Stimulated activated CD4-positive, alpha-beta T cell treated with anti-CD3 and anti-CD28 coated beads, TNF-alpha, amount 100 ng/mL, for 48 hours (primary cell): ENCODE results near the gene RAD51AP1.

Experiments
- DNase-seq, 3 donors: peaks; one replicate each; pipeline ENCODE4 v3.0.0-alpha.2; 2020; ENCODE audit warnings: low read depth in 3 of 3

The RAD51AP1 gene

DNA sequence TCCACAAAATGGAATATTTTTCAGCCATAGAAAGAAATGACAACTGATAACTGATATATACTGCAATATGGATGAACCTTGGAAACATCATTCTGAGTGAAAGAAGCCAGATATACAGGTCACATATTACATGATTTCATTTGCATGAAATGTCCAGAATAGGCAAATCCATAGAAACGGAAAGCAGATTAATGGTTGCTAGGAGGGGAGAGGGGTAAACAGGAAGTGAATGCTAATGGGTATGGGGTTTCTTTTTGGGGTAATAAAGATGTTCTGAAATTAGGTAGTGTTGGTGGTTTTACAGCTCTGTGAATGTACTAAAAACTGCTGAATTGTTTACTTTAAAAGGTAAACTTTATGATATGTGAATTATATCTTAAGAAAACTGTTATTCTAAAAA lies 6.5 kb downstream of the RAD51AP1 start:
- DNase-seq, result no peak

DNA sequence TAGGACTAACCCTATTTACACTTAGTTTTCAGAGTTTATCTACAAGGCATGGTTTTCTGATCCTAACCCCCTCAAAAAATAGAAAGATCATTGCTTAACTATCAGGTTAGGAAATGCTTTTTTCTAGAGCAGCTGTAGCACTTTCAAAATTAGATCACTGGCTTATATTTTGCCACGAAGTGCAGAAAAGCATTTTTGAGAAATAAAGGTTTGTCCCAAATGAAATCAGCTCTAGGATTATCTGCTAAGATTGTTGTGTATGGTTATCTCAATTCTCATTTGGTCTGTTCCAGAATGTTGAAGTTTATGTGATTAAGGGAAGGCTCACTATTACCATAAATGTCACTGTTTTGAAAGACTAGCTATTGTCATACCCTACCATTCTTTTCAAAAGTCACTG lies 13.5 kb downstream of the RAD51AP1 start:
- no peak for DNase-seq

- DNase-seq, result no peak
Measured at GRCh38 chr12:4553943-4554342, 15.3 kb downstream of the RAD51AP1 start.

DNA sequence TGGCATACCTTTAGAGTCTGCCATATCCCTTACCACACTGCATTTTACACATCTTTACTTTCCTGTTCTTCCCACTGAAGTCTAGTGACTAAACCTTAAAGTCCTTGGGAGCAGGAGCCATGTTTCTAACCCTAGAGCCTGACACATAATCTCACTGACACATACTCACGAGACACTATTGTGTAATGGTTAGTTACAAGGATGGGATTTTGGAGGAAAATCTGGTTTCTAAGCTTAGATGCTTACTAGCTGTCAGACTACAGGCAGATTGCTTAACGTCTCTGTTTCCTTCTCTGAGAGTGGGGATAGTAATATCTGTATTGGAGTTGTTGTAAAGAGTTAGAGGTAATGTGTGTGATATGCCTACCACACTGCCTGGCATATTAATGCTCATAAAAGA lies 17.1 kb downstream of the RAD51AP1 start:
- DNase-seq, result no peak

GRCh38 chr12:4556735-4557530 lies 18.2 kb downstream of the RAD51AP1 start:
- no peak for DNase-seq

GRCh38 chr12:4557586-4557985 lies 18.9 kb downstream of the RAD51AP1 start:
- DNase-seq, result no peak

DNA sequence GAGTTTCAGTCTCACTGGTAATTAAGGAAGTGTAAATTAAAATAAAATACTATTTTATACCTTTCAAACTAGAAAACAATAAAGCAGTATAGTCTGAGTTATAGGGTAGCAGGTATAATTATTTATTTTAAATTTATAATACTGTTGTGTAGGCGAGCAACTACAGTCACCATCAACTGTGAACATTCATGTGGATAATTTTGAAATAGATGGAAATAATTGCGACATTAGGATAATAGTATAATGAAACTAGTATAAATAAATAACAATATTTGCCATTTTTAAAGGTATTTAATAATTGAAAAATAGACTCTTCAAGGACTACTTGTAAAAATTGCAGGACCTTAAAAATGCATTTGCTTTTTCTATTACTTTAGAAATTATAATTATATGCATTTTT lies 19.5 kb downstream of the RAD51AP1 start:
- no peak for DNase-seq

DNA sequence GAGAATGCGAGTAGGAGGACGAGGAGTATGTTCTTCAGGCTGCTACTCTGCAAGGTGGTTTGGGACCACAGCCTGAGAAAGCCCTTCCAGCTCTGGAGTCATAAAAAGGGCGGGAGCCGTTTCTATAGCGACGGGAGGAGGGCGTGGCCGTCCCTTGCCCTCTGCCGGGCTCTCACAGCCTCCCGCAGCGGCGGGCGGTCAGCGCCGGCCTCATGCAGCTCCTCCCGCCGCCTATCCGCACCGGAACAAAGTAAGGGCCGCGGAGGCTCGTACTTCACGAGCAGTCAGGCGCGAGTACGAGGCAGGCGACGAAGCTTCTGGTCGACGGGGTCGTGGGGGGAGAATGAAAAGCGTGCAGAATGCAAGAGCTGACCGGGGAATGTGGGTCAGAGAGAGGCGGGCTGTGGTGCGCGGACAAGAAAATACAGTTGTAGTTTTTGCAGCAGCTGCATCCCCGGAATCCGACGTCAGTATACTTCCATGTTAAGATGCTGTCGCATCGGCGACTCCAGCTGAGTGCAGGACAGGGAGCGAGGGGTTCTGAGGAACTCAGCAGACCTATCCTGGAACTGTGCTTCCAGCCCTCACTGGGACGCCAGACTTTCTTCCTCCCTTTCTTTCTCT lies 23.5 kb downstream of the RAD51AP1 start, which contains the start of gene DYRK4:
TSS of gene DYRK4 (plus strand) at position 175 of the 624 bp plus-strand sequence. CDS start at position 213, 38 bp downstream.
- no peak for DNase-seq

GRCh38 chr12:4563336-4563735 lies 24.6 kb downstream of the RAD51AP1 start:
- no peak for DNase-seq

GRCh38 chr12:4564818-4565217 lies 26.1 kb downstream of the RAD51AP1 start:
- DNase-seq, result no peak

DNA sequence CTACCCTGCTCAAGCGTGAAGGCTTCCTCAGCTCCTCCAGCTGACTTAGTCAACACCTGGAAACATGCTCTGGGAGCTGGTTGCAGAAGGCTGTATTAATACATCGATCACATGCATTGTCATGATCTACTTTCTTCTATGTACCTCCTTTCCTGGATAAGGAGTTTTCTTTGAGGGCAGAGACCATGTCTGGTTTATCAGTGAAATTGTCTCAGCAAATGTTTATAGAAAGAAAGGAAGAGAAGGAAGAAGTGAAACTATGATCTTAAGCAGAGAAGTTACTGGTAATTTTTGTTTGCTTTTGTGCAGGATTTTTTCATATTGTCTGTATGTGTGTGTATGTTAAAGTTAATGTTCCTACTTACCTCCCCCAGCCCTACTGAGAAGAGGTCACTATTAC lies 27.8 kb downstream of the RAD51AP1 start:
- DNase-seq, result no peak

GRCh38 chr12:4567073-4567881 lies 28.6 kb downstream of the RAD51AP1 start:
- no peak for DNase-seq

- DNase-seq, result no peak
Measured at GRCh38 chr12:4569261-4569660, 30.6 kb downstream of the RAD51AP1 start.

DNA sequence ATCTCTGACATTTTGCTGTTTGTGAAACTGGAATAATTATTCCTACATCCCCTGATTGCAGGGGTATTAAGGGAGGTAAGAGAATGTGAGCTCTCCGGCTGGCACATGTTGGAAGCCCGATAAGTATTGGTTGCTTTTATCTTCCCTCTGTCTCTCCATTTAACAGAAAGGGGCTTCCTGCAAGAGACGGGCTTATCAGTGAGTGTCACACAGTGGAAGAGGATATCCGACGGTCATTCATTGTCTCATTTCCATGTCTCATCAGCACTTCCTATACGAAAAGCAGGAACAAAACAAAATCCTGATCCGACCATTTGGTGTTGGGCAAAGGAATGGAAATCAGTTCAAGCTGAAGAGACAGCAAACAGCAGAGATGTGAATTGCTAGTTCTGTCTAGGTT lies 34.0 kb downstream of the RAD51AP1 start:
- no peak for DNase-seq

- DNase-seq, result no peak
Measured at GRCh38 chr12:4579305-4580102, 40.8 kb downstream of the RAD51AP1 start.

DNA sequence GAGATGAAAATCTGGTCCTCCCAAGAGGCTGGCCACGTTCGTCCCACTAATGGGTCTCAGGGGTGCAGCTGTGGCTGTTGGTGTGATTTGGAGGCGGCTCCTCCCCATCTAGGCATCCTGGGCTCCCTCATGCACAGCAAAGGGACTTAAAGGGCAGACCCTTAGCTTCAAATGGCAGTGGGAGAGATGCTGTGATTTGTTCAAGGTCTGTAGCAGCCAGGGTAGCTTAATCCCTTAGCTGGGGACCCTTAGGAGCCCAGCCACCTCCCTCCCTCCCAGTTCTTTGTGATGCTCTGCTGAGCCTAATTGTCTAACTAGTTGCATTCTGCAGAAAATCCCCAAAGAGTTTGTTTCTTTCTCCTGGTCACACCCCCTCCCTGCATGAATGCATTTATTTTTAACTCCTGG lies 41.6 kb downstream of the RAD51AP1 start:
- DNase-seq, result no peak

GRCh38 chr12:4584281-4584680 lies 45.6 kb downstream of the RAD51AP1 start:
- no peak for DNase-seq

DNA sequence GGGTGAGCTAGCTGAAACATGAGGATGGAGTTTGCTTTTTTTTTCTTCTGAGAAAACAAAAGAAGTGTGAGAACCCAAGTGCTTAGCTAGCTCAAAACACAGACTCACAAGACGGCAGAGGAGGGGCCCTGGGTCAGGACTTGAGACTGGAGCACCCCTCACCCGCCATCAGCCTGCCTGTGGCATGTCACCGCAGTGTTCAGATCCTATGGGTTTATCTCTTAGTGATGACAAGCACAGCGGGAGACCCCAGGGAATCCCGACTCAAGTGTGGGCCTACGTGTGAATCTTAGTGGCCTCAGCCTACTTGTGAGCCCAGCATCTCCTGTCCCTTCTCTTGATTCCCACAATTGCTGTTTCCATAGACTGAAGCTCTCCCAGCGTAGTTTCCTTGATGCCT lies 46.2 kb downstream of the RAD51AP1 start:
- no peak for DNase-seq

GRCh38 chr12:4586500-4586899 lies 47.8 kb downstream of the RAD51AP1 start:
- no peak for DNase-seq

DNA sequence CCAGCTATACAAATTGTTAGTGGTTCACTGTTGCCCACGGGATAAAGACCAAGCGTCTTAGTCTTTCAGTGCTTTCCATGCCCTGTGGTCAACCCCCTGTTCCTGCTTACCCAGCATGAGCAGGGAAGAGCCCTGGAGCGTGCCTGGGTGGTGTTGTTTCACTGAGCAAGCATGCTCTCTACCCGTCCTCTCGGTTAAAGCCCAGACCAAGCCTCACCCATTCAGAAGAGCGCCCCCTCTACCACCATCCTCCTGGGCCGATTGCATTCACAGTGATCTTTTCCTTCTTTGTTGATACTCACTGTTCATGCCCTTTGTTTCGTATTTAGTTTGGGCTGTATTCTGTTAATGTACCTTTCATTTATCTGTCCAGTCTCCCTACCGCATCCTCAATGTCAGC lies 48.4 kb downstream of the RAD51AP1 start:
- no peak for DNase-seq

DNA sequence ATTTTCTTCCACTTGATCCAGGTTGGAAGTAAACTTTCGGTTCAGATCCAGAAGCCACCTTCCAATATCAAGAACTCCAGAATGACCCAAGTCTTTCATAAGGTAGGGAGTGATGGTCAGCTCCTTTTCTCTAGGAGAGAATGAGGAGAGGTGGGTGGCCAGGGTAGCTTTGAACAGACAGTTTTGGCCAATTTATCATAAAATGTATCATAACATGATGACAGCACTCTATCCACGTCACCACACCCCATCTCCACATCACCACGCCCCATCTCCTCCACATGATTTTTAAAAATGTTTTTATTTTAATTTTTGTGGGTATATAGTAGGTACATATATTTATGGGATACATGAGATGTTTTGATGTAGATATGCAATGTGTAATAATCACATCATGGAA lies 50.2 kb downstream of the RAD51AP1 start:
- DNase-seq, result no peak

DNA sequence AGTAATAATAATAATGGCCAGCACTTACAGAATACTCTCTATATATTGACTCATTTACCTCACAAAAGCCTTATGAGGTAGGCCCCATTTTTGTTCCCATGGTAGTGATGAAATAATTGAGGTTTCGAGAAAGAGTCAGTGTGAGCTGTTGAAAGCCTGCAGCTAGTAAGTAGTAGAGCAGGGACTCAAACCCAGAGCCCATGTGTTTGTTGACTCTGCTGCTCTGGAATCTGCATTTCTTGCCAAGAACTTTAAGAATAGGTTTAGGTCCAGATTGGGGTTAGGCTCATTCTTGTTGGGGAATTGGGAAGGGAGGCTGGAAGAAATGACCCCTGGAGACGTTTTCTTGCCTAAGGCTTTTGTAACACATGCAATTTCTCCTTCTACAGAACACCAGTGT lies 51.3 kb downstream of the RAD51AP1 start:
- no peak for DNase-seq
